K562 (cell line): Measurements from ENCODE around the gene ESAM. TPM values are rescaled to one million over a fixed set of nuclear protein-coding genes. Genes with fewer than 3 reads are reported as not detected.

Source experiments
- ATAC-seq: fragments of 200-7000 bp; cut with Tn5 transposase; 3 replicates; pipeline ENCODE4 v1.9.1; 2020; ENCODE audit warnings: moderate library complexity
- BruUV-seq: library from RNA; stranded (reverse); fragments of 400-500 nt; replicated peaks from 2 replicates; lab custom pipeline; 2021; lab: Mats Ljungman, UMichigan
- CTCF ChIA-PET: fragments of 300-600 bp; formaldehyde crosslinking; extraction: SDS; loops from one replicate; lab custom pipeline; 2021; ENCODE audit warnings: low intra/inter-chr PET ratio; lab: Yijun Ruan, JAX
- POLR2A ChIA-PET: fragments of 300-600, 350-650 bp; sonication (Branson Sonifier 250); formaldehyde crosslinking; extraction: SDS; loops from one replicate; lab custom pipeline; 2021; ENCODE audit warnings: antibody characterized with exemption, inconsistent platforms; lab: Yijun Ruan, JAX
- DNase-seq, 4 experiments: peaks; one replicate each; pipeline versions ENCODE4 v3.0.0 to v3.0.0-alpha.2; 2011 to 2018; ENCODE audit warnings: low spot score in 3 of 4, mixed read lengths in 3 of 4; ENCODE audit errors: extremely low read depth in 1 of 4
- FAIRE-seq: peaks from 2 replicates; lab custom pipeline; 2011; peaks lifted over from hg19 to GRCh38; lab: Jason Lieb, UNC
- H2AFZ ChIP-seq: 2 replicates; pipeline ENCODE4 v1.6.0; 2011; ENCODE audit warnings: low read depth, low read length, control low read depth, inconsistent platforms
- H3K27ac ChIP-seq: fragments of 200-600 bp; 3 replicates; pipeline ENCODE4 v1.8.0; 2011; ENCODE audit warnings: low read depth, mild to moderate bottlenecking, control low read depth, inconsistent platforms, low read length, moderate library complexity, mixed read lengths; ENCODE audit errors: extremely low read depth
- H3K27me3 ChIP-seq, 2 experiments: fragments of 300-600 bp in 1 of 2; 2 replicates in 1 of 2; 3 replicates in 1 of 2; pipeline versions ENCODE4 v1.6.0 to v1.8.0; 2011; ENCODE audit warnings: inconsistent platforms in 2 of 2, low read length in 2 of 2, mild to moderate bottlenecking in 1 of 2, mixed read lengths in 1 of 2, moderate library complexity in 1 of 2; ENCODE audit not compliant: control insufficient read depth in 2 of 2, insufficient read depth in 2 of 2
- H3K36me3 ChIP-seq: fragments of 300-600 bp; 3 replicates; pipeline ENCODE4 v1.8.0; 2011; ENCODE audit warnings: mild to moderate bottlenecking, low read length, inconsistent platforms; ENCODE audit not compliant: control insufficient read depth, insufficient read depth
- H3K4me1 ChIP-seq, 2 experiments: fragments of 200-600 bp in 1 of 2; replicated peaks in 1 of 2; 2 replicates in 1 of 2; 3 replicates in 1 of 2; pipeline versions ENCODE4 v1.5.1 to v1.8.0; 2011; ENCODE audit warnings: inconsistent platforms in 2 of 2, low read length in 2 of 2, mild to moderate bottlenecking in 1 of 2, mixed read lengths in 1 of 2, moderate library complexity in 1 of 2; ENCODE audit not compliant: control insufficient read depth in 2 of 2, insufficient read depth in 2 of 2
- H3K4me2 ChIP-seq: 2 replicates; pipeline ENCODE4 v1.6.1; 2011; ENCODE audit warnings: low read length, control low read depth, inconsistent platforms, mixed read lengths; ENCODE audit not compliant: insufficient read depth
- H3K4me3 ChIP-seq: fragments of 200-600 bp; sonication (generic), shearing (Covaris generic); 2 replicates; pipeline ENCODE4 v1.5.1; 2016; ENCODE audit warnings: control low read depth, inconsistent platforms
- H3K79me2 ChIP-seq: fragments of 200-600 bp; 3 replicates; pipeline ENCODE4 v1.8.0; 2011; ENCODE audit warnings: low read length, inconsistent platforms; ENCODE audit not compliant: control insufficient read depth, insufficient read depth
- H3K9ac ChIP-seq, 2 experiments: 2 replicates each; pipeline versions ENCODE4 v1.6.0 to v1.6.1; 2011; ENCODE audit warnings: low read depth in 2 of 2, low read length in 2 of 2, control low read depth in 1 of 2, inconsistent platforms in 1 of 2, mild to moderate bottlenecking in 1 of 2, mixed read lengths in 1 of 2; ENCODE audit not compliant: insufficient read depth in 1 of 2
- H3K9me1 ChIP-seq: one replicate; pipeline ENCODE4 v1.6.0; 2011; ENCODE audit warnings: inconsistent platforms, mild to moderate bottlenecking, low read length, moderate library complexity; ENCODE audit not compliant: control insufficient read depth, insufficient read depth
- H3K9me3 ChIP-seq: replicated peaks from 2 replicates; pipeline ENCODE4 v1.5.1; 2011; ENCODE audit warnings: low read depth, low read length, inconsistent platforms; ENCODE audit not compliant: control insufficient read depth, insufficient read depth
- H4K20me1 ChIP-seq: replicated peaks from 2 replicates; pipeline ENCODE4 v1.6.1; 2011; ENCODE audit warnings: low read length, inconsistent platforms, mixed read lengths; ENCODE audit not compliant: control insufficient read depth, insufficient read depth
- CTCF ChIP-seq, 3 experiments: IDR thresholded peaks in 2 of 3; conservative IDR thresholded peaks in 1 of 3; 2 replicates each; pipeline ENCODE4 v1.5.1; 2011 to 2012; ENCODE audit warnings: low read length in 3 of 3, mild to moderate bottlenecking in 3 of 3, control low read depth in 2 of 3, improper control_type of control experiment in 1 of 3, inconsistent platforms in 1 of 3, low read depth in 1 of 3, mixed read lengths in 1 of 3, moderate library complexity in 1 of 3; ENCODE audit not compliant: insufficient read depth in 2 of 3
- FOS ChIP-seq: IDR thresholded peaks from 3 replicates; pipeline ENCODE4 v1.6.1; 2011; ENCODE audit not compliant: insufficient read length; ENCODE audit errors: extremely low read depth
- FOXP1 ChIP-seq: sonication (generic); formaldehyde crosslinking; IDR thresholded peaks from 2 replicates; pipeline ENCODE4 v1.8.0; 2022; ENCODE audit warnings: mild to moderate bottlenecking, missing genetic modification reagents
- GATAD2B ChIP-seq: fragments of 450-650 bp; IDR thresholded peaks from 2 replicates; pipeline ENCODE4 v1.6.1; 2017; ENCODE audit warnings: mild to moderate bottlenecking, borderline replicate concordance
- HDGF ChIP-seq: fragments of 450-650 bp; IDR thresholded peaks from 2 replicates; pipeline ENCODE4 v1.6.1; 2016
- MEF2D ChIP-seq: conservative IDR thresholded peaks from 2 replicates; pipeline ENCODE4 v1.6.1; 2016; ENCODE audit warnings: low read depth, missing genetic modification characterization, missing compliant biosample characterization
- SP1 ChIP-seq: sonication (generic); formaldehyde crosslinking; IDR thresholded peaks from 2 replicates; pipeline ENCODE4 v1.8.1; 2022; ENCODE audit warnings: mild to moderate bottlenecking, missing genetic modification reagents
- TSC22D4 ChIP-seq: fragments of 450-650 bp; IDR thresholded peaks from 2 replicates; pipeline ENCODE4 v1.6.1; 2016; ENCODE audit warnings: missing genetic modification characterization, missing biosample characterization, control low read depth
- ZC3H11A ChIP-seq: IDR thresholded peaks from 2 replicates; pipeline ENCODE4 v1.6.1; 2012; ENCODE audit warnings: low read depth, low read length, improper control_type of control experiment
- ZFP30 ChIP-seq: fragments of 250-450 bp; sonication (Bioruptor Pico); IDR thresholded peaks from 2 replicates; pipeline ENCODE4 v1.8.0; 2022; ENCODE audit warnings: moderate library complexity, mild to moderate bottlenecking, inconsistent platforms, borderline replicate concordance
- ZKSCAN3 ChIP-seq: fragments of 250-450 bp; sonication (Bioruptor Pico); IDR thresholded peaks from 2 replicates; pipeline ENCODE4 v1.4.0; 2020
- ZNF384 ChIP-seq: IDR thresholded peaks from 2 replicates; pipeline ENCODE4 v1.6.1; 2012; ENCODE audit warnings: low read depth, low read length, improper control_type of control experiment
- ZNF408 ChIP-seq: fragments of 250-450 bp; sonication (Bioruptor Pico); IDR thresholded peaks from 2 replicates; pipeline ENCODE4 v1.4.0; 2020; ENCODE audit warnings: low read depth, mild to moderate bottlenecking, moderate library complexity
- WGBS: fragments of 100-300 bp; shearing (Covaris generic); methylation state at CpG from one replicate; pipeline ENCODE4 v1.1.6; 2016; ENCODE audit warnings: low coverage, mixed read lengths; ENCODE audit not compliant: insufficient coverage; ENCODE audit errors: missing lambda C conversion rate; 5-methylcytosine and 5-hydroxymethylcytosine counted together
- in situ Hi-C: fragments of 300-500 bp; cut with MboI; formaldehyde crosslinking; loops from 4 replicates; pipeline ENCODE4 v1.15.0; 2018; ENCODE audit warnings: inconsistent platforms, mixed read lengths
- intact Hi-C: fragments of 100-400 bp; cut with micrococcal nuclease; formaldehyde crosslinking; loops from 2 replicates; pipeline ENCODE4 v1.14.2; 2022
- polyA plus RNA-seq, 8 experiments: library from polyadenylated mRNA; depleted of rRNA in 4 of 8; stranded (reverse) in 5 of 8; unstranded in 3 of 8; fragments of >200 nt; fragmentation: Nextera tagmentation in 2 of 8; fragmentation: Illumina TruSeq in 1 of 8; extraction: Ambion mirVana in 2 of 8; extraction: Trizol in 1 of 8; gene quantifications; 2 replicates each; pipeline versions ENCODE4 v1.2.1 to v1.2.3, GENCODE V29; 2011 to 2014; ENCODE audit warnings: inconsistent platforms in 1 of 8, missing spikeins in 1 of 8
- total RNA-seq, 7 experiments: library from RNA; depleted of rRNA in 6 of 7; stranded (reverse); fragments of >200 nt in 6 of 7; fragmentation: Illumina TruSeq in 2 of 7; extraction: Trizol in 2 of 7; gene quantifications; 2 replicates each; pipeline versions ENCODE4 v1.2.1 to v1.2.3, GENCODE V29; 2011 to 2021; ENCODE audit warnings: low replicate concordance in 1 of 7
- TF ChIP-seq, protein P1 (sequence below): fragments of 450-650 bp; IDR thresholded peaks from 2 replicates; pipeline ENCODE4 v1.7.1; 2018; ENCODE audit warnings: mild to moderate bottlenecking, low read depth; ENCODE audit not compliant: partially characterized antibody
- TF ChIP-seq, protein P2 (sequence below): fragments of 450-650 bp; IDR thresholded peaks from 2 replicates; pipeline ENCODE4 v1.6.1; 2014; ENCODE audit warnings: low read depth, mild to moderate bottlenecking, moderate library complexity, borderline replicate concordance

The ESAM gene
- total and polyA plus RNA-seq, 9 of the 15 experiments (the other 6 are each of a cell fraction or from before 2014, with no cell fraction given): 0.06 to 1.5 (median 0.22) TPM

- intact Hi-C loops: no loop called here
- CTCF ChIA-PET: no interaction called here
- H3K36me3 ChIP-seq: no peaks in the 10 kb centered on the region
- FAIRE-seq (no peak), DNase-seq (no peak), ATAC-seq (0 out of 3 replicates have a peak, but pooled peaks have one; percentile 29)
- no peaks in the 10 kb centered on the region for H3K9me3 ChIP-seq
- in situ Hi-C loops: no loop called here
- under 1% methylated on average over 7 of the region's 7 CpGs for WGBS
- no peak overlapping the region for H3K27ac ChIP-seq
- no TSS peak for BruUV-seq
- peaks cover 57 to 59% of the 10 kb centered on the region in 2 experiments for H3K27me3 ChIP-seq
- TF ChIP-seq TSC22D4 (tag) (no peak), FOS (no peak), ZNF408 (CRISPR knock-in tag) (no peak), MEF2D (tag) (no peak), ZKSCAN3 (no peak), FOXP1 (CRISPR knock-in tag) (no peak), ZC3H11A (no peak), CTCF (IDR thresholded peaks at IDR 0.05 in 2 of 3, conservative IDR thresholded peaks at IDR 0.05 in 1 of 3; ENCODE audit: insufficient read depth in 2 of 3, low read depth in 1 of 3, low read length in 3 of 3) (no peak), ZFP30 (CRISPR knock-in tag) (no peak), GATAD2B (no peak), HDGF (no peak), ZNF384 (no peak), SP1 (CRISPR knock-in tag) (no peak)
- TF ChIP-seq, protein P1, sequence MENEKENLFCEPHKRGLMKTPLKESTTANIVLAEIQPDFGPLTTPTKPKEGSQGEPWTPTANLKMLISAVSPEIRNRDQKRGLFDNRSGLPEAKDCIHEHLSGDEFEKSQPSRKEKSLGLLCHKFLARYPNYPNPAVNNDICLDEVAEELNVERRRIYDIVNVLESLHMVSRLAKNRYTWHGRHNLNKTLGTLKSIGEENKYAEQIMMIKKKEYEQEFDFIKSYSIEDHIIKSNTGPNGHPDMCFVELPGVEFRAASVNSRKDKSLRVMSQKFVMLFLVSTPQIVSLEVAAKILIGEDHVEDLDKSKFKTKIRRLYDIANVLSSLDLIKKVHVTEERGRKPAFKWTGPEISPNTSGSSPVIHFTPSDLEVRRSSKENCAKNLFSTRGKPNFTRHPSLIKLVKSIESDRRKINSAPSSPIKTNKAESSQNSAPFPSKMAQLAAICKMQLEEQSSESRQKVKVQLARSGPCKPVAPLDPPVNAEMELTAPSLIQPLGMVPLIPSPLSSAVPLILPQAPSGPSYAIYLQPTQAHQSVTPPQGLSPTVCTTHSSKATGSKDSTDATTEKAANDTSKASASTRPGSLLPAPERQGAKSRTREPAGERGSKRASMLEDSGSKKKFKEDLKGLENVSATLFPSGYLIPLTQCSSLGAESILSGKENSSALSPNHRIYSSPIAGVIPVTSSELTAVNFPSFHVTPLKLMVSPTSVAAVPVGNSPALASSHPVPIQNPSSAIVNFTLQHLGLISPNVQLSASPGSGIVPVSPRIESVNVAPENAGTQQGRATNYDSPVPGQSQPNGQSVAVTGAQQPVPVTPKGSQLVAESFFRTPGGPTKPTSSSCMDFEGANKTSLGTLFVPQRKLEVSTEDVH: no peak
- TF ChIP-seq, protein P2, sequence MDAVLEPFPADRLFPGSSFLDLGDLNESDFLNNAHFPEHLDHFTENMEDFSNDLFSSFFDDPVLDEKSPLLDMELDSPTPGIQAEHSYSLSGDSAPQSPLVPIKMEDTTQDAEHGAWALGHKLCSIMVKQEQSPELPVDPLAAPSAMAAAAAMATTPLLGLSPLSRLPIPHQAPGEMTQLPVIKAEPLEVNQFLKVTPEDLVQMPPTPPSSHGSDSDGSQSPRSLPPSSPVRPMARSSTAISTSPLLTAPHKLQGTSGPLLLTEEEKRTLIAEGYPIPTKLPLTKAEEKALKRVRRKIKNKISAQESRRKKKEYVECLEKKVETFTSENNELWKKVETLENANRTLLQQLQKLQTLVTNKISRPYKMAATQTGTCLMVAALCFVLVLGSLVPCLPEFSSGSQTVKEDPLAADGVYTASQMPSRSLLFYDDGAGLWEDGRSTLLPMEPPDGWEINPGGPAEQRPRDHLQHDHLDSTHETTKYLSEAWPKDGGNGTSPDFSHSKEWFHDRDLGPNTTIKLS: no peak
- no peak overlapping the region for H3K4me2 ChIP-seq
- H2AFZ ChIP-seq: no peak overlapping the region
- peaks cover 0 to 7% of the 10 kb centered on the region in 2 experiments; a peak in 1 of 5 replicates for H3K4me1 ChIP-seq
- POLR2A ChIA-PET: no interaction called here
- H3K4me3 ChIP-seq: no peak overlapping the region
- H4K20me1 ChIP-seq: no peaks in the 10 kb centered on the region
- no peak overlapping the region for H3K9ac ChIP-seq
- no peaks in the 10 kb centered on the region for H3K79me2 ChIP-seq
- H3K9me1 ChIP-seq: no peaks in the 10 kb centered on the region
These were observed 44.7 kb downstream of the ESAM start for GRCh38 chr11:124717421-124717785.
